Thyroid gland (tissue), 4 donors: ENCODE data around the gene CLN3. TPM values are rescaled to one million over a fixed set of nuclear protein-coding genes. Genes with fewer than 3 reads are reported as not detected.
"Not testable (repeated sequence)": the region's sequence is repeated elsewhere in the genome, so short reads cannot be mapped to it uniquely, and the experiment has no call there.

Source experiments
- DNase-seq, 2 donors: peaks; one replicate each; pipeline ENCODE4 v3.0.0-alpha.2; 2019
- H3K27ac ChIP-seq, 3 donors: fragments of 200-600 bp; sonication (generic); 1 replicate in 2 of 3; 2 replicates in 1 of 3; pipeline ENCODE4 v1.5.1; 2016 to 2019; ENCODE audit warnings: mild to moderate bottlenecking in 1 of 3, moderate library complexity in 1 of 3
- H3K27me3 ChIP-seq: fragments of 200-600 bp; sonication (generic); one replicate; pipeline ENCODE4 v1.5.1; 2019
- H3K36me3 ChIP-seq, 2 donors: fragments of 200-600 bp; sonication (generic); one replicate each; pipeline ENCODE4 v1.5.1; 2016 to 2019
- H3K4me1 ChIP-seq, 2 donors: fragments of 200-600 bp; sonication (generic); one replicate each; pipeline ENCODE4 v1.5.1; 2017 to 2019
- H3K4me3 ChIP-seq, 3 donors: fragments of 200-600 bp; sonication (generic); replicated peaks in 1 of 3; 1 replicate in 2 of 3; 2 replicates in 1 of 3; pipeline ENCODE4 v1.5.1; 2016; ENCODE audit warnings: mild to moderate bottlenecking in 1 of 3
- H3K9me3 ChIP-seq: fragments of 200-600 bp; sonication (generic); one replicate; pipeline ENCODE4 v1.5.1; 2017
- POLR2A ChIP-seq, 2 donors: fragments of 450-650 bp; IDR thresholded peaks; one replicate each; pipeline ENCODE4 v1.6.1; 2017; ENCODE audit warnings: antibody characterized with exemption in 2 of 2, mild to moderate bottlenecking in 2 of 2, moderate library complexity in 1 of 2
- WGBS, 2 donors: methylation state at CpG; one replicate each; pipeline ENCODE4 v1.1.5; 2017; 5-methylcytosine and 5-hydroxymethylcytosine counted together
- intact Hi-C: fragments of 100-400 bp; cut with DNase I; formaldehyde crosslinking; loops from one replicate; pipeline ENCODE4 v1.15.1; 2023
- total RNA-seq, 4 donors: library from RNA; depleted of rRNA; stranded (reverse); fragments of >200 nt; gene quantifications; one replicate each; pipeline ENCODE4 v1.2.3, GENCODE V29; 2016
- TF ChIP-seq, protein P1 (sequence below), 6 experiments: fragments of 200-600 bp in 3 of 6; fragments of 450-650 bp in 3 of 6; sonication (generic) in 3 of 6; IDR thresholded peaks; one replicate each; pipeline ENCODE4 v1.5.1; 2016 to 2019; ENCODE audit warnings: antibody characterized with exemption in 6 of 6, mild to moderate bottlenecking in 2 of 6, inconsistent platforms in 1 of 6, moderate library complexity in 1 of 6

Gene CLN3
- total RNA-seq, 4 donors from 2014 or later, result 32.5 to 80.9 (median 50.3) TPM

DNA sequence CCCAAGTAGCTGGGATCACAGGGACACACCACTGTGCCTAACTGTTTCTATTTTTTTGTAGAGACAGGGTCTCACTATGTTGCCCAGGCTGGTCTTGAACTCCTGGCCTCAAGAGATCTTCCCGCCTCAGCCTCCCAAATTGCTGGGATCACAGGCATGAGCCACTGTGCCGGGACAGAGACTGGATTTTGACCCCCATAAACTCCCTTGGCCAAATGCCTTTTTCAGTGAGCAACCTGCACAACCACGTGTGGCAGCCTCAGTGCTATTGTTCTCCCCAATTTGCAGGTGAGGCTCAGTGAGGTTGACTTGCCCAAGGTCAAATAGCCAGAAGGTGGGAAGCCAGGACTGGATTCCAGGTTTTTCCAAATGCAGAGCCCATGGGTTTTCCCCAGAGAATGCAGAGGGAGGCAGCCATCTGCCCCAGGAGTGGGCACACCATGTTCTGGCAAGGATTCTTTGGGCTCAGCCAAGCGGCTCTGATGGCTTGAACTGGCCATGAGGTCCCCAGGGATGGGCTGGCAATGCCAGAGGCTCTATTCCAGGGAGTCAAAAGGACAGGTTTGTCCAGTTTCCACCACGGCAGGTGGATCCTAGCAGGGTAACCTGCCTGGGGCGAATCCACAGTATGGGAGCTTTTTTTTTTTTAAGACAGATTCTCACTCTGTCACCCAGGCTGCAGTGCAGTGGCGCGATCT, 13.0 kb upstream of the CLN3 start:
- WGBS, 2 donors, result 40 to 62% methylated on average over 6 to 8 of the region's 8 CpGs
- TF ChIP-seq, protein P1, sequence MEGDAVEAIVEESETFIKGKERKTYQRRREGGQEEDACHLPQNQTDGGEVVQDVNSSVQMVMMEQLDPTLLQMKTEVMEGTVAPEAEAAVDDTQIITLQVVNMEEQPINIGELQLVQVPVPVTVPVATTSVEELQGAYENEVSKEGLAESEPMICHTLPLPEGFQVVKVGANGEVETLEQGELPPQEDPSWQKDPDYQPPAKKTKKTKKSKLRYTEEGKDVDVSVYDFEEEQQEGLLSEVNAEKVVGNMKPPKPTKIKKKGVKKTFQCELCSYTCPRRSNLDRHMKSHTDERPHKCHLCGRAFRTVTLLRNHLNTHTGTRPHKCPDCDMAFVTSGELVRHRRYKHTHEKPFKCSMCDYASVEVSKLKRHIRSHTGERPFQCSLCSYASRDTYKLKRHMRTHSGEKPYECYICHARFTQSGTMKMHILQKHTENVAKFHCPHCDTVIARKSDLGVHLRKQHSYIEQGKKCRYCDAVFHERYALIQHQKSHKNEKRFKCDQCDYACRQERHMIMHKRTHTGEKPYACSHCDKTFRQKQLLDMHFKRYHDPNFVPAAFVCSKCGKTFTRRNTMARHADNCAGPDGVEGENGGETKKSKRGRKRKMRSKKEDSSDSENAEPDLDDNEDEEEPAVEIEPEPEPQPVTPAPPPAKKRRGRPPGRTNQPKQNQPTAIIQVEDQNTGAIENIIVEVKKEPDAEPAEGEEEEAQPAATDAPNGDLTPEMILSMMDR (IDR thresholded peaks at IDR 0.05), result no peak
- TF ChIP-seq POLR2A (IDR thresholded peaks at IDR 0.05), result peak in 1 of 2 donors; percentile 28
- Histone ChIP-seq H3K36me3 (no peaks in the 10 kb centered on the region), H3K4me1 (peaks cover 22 to 44% of the 10 kb centered on the region in 2 donors), H3K9me3 (no peaks in the 10 kb centered on the region), H3K27me3 (no peaks in the 10 kb centered on the region), H3K27ac (peak overlapping the region; percentile 78 to 91 (median 80)), H3K4me3 (no peak overlapping the region)
- peak; percentile 97 to 98 for DNase-seq
- intact Hi-C loops, result no loop called here

DNA sequence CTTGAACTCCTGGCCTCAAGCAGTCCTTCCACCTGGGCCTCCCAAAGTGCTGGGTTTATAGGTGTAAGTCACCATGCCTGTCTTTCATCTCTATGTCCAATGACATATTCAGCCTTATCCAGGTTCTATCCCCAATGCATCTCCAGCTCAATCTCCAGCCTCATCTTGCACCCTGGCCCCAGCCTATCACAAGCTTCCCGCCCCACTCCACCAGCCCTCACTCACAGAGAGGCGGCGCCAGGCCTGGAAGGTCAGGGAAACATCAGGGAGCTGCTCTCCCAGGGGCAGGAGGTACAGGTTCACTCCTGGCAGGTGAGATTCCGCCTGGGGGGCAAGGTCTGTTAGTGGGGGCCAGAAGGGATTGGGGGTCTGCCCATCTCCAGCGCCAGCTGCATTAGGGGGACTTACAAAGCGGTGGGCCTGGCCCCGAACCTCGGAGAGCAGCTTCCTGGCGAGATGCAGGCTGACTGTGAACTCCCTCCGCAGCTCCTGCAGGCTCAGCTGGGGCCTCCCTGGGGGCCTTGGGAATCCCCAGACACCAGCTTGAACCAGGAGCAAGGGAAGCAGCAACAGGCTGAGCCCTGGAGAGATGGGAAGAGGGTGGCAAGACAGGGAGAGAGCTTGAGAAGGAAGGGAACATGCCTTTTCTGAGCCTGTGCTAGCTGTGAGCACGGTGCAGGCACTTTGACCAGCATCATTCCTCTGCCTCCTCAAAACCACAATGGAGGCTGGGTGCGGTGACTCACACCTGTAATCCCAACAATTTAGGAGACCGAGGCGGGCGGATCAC, 11.8 kb upstream of the CLN3 start:
- DNase-seq, result no peak
- peak overlapping the region; percentile 78 to 91 (median 80) for H3K27ac ChIP-seq
- WGBS, 2 donors, result 88 to 98% methylated on average over 9 to 13 of the region's 15 CpGs
- intact Hi-C loops, result no loop called here
- peaks cover 22 to 44% of the 10 kb centered on the region in 2 donors for H3K4me1 ChIP-seq
- H3K27me3 ChIP-seq, result no peaks in the 10 kb centered on the region
- TF ChIP-seq, protein P1 (IDR thresholded peaks at IDR 0.05), result no peak
- no peak for TF ChIP-seq POLR2A (IDR thresholded peaks at IDR 0.05)
- H3K36me3 ChIP-seq, result no peaks in the 10 kb centered on the region
- H3K9me3 ChIP-seq, result no peaks in the 10 kb centered on the region
- H3K4me3 ChIP-seq, result no peak overlapping the region

DNA sequence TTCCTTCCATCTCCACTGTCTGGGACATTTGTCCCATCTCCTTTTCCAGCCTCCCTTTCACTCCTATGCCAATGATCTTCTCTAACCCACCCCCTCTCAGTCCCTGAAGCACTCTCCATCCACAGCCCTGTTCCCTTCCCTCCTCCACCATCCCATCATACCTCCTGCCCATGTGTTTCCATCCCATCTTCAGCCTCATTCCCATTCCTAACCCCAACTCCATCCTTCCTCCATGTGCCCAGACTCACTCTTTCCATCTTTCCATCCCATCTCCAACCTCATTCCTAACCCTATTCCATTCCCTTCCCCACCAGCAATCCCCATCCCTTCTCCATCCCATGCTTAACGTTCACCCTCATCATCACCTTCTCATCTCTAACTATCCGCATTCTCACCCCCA, 10.4 kb upstream of the CLN3 start:
- intact Hi-C loops, result no loop called here
- no peak for DNase-seq
- H3K4me3 ChIP-seq, result no peak overlapping the region
- H3K36me3 ChIP-seq, result no peaks in the 10 kb centered on the region
- no peak overlapping the region for H3K27ac ChIP-seq
- TF ChIP-seq, protein P1 (IDR thresholded peaks at IDR 0.05), result no peak
- no peak for TF ChIP-seq POLR2A (IDR thresholded peaks at IDR 0.05)
- no peaks in the 10 kb centered on the region for H3K27me3 ChIP-seq
- 87 to 88% methylated on average over 2 of the region's 2 CpGs for WGBS, 2 donors
- H3K9me3 ChIP-seq, result no peaks in the 10 kb centered on the region
- peaks cover 17 to 33% of the 10 kb centered on the region in 2 donors for H3K4me1 ChIP-seq

DNA sequence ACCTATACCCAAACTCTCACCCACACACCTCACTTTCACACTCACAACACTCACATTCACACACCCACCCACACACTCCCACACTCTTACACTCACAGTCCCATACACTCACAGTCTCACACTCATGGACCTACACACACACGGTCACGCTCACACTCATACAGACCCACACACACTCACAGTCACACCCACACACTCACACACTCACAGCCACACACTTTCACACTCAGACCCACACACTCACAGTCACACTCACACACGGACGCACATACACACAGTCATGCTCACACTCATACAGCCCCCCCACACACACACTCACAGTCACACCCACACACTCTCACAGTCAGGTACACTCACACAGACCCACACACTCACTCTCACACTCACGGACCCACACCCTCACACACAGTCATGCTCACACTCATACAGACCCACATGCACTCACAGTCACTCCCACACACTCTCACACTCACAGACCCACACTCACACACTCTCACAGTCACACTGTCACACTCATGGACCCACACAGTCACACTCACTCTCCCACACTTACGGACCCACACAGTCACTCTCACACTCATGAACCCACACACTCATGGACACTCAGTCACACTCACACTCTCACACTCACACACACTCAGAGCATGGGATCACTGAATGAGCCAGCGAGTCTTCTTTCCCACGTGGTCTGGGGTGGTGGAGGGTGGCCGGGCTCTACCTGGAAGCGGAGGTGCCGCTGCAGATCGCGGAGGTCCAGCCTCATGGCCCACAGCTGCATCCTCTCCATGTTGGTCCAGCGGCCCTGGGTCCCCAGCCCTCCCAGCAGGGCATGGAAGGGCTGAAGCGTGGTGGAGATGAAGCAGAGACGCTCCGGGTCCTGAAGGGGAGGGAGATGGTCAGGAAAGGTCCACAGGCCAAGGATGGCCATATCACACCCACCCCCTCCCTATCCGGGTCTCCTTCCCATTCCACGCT, 9.7 kb upstream of the CLN3 start:
- no peak overlapping the region for H3K27ac ChIP-seq
- no peak overlapping the region for H3K4me3 ChIP-seq
- no peaks in the 10 kb centered on the region for H3K36me3 ChIP-seq
- intact Hi-C loops, result no loop called here
- no peaks in the 10 kb centered on the region for H3K27me3 ChIP-seq
- TF ChIP-seq, protein P1 (IDR thresholded peaks at IDR 0.05), result no peak
- TF ChIP-seq POLR2A (IDR thresholded peaks at IDR 0.05), result no peak
- no peak for DNase-seq
- peaks cover 17 to 29% of the 10 kb centered on the region in 2 donors for H3K4me1 ChIP-seq
- 87 to 91% methylated on average over 17 to 19 of the region's 19 CpGs for WGBS, 2 donors
- H3K9me3 ChIP-seq, result no peaks in the 10 kb centered on the region

DNA sequence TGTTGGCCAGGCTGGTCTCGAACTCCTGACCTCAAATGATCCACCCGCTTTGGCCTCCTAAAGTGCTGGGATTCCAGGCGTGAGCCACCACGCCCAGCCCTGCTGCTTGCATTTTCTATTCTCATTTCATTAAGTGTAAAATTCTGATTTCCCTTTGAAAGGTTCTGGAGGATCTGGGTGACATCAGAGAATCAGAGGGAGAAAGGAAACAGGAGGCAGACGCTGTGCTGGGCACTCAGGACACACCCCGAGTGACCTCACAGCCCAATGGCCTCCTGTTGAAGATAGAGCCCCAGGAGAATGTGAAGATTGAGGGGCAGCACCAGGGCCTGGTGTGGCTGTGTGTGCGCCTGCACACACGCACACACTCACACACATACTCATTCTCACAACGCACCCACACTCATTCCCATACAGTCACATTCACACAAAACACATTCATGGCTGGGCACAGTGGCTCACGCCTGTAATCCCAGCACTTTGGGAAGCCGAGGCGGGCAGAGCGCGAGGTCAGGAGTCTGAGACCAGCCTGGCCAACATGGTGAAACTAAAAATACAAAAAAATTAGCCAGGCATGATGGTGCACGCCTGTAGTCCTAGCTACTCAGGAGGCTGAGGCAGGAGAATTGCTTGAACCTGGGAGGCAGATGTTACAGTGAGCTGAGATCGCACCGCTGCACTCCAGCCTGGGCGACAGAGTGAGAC, 8.8 kb upstream of the CLN3 start:
- H3K4me3 ChIP-seq, H3K27me3 ChIP-seq, H3K36me3 ChIP-seq, H3K9me3 ChIP-seq, intact Hi-C loops: not testable (repeated sequence)
- peak overlapping the region in 1 of 3 donors; percentile 10 for H3K27ac ChIP-seq
- 82 to 86% methylated on average over 18 of the region's 18 CpGs for WGBS, 2 donors
- DNase-seq, result peak; percentile 60 to 69
- H3K4me1 ChIP-seq, result peaks cover 13 to 20% of the 10 kb centered on the region in 2 donors
